Lung microvascular endothelial cell (primary cell): Measurements from ENCODE around the gene UNKL. TPM values are rescaled to one million over a fixed set of nuclear protein-coding genes. Genes with fewer than 3 reads are reported as not detected.

Experiments used
- DNase-seq, 2 donors: peaks; one replicate each; pipeline versions ENCODE4 v3.0.0 to v3.0.0-alpha.2; 2010; ENCODE audit warnings: low read depth in 2 of 2
- total RNA-seq: library from RNA; depleted of rRNA; stranded (reverse); fragments of >200 nt; gene quantifications from 2 replicates; pipeline ENCODE4 v1.2.1, GENCODE V29; 2014

Gene UNKL, protein sequence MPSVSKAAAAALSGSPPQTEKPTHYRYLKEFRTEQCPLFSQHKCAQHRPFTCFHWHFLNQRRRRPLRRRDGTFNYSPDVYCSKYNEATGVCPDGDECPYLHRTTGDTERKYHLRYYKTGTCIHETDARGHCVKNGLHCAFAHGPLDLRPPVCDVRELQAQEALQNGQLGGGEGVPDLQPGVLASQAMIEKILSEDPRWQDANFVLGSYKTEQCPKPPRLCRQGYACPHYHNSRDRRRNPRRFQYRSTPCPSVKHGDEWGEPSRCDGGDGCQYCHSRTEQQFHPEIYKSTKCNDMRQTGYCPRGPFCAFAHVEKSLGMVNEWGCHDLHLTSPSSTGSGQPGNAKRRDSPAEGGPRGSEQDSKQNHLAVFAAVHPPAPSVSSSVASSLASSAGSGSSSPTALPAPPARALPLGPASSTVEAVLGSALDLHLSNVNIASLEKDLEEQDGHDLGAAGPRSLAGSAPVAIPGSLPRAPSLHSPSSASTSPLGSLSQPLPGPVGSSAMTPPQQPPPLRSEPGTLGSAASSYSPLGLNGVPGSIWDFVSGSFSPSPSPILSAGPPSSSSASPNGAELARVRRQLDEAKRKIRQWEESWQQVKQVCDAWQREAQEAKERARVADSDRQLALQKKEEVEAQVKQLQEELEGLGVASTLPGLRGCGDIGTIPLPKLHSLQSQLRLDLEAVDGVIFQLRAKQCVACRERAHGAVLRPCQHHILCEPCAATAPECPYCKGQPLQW
- total RNA-seq = 3.9 and 5.6 TPM in 2 replicates

DNA sequence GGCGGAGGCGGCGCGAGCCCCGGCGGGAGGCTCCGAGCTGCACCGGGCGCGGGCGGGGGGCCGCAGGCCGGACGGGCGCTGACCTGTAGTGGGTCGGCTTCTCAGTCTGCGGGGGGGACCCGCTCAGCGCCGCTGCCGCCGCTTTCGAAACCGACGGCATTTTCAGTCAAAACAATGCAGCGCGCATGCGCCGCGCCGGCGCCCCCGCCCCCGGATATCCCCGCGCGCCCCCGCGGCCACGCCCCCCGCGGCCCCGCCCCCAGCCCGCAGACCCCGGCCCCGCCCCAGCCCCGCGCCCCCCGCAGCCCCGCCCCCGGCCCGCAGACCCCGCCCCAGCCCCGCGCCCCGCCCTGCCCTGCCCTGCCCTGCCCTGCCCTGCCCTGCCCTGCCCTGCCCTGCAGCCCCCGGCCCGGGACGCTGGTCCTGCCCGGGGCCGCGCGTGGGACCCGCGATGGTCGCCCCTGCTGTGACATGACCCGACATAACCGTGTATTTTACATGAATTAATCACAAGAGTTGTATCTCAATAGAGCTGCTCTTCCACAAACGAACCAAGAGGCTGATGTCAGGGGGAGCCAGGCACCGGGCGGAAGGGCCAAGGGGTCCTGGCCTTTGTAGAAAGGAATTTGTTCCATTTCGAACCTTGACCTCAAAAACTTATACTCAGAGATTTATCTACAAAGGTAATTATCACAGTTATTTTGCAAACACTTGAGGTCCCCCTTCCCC, at the start of gene UNKL:
Gene UNKL (minus strand): TSS at position 173 of the 729 bp plus-strand sequence. CDS start 13 bp downstream, at position 160.
- peak; percentile 68 to 83 for DNase-seq

DNA sequence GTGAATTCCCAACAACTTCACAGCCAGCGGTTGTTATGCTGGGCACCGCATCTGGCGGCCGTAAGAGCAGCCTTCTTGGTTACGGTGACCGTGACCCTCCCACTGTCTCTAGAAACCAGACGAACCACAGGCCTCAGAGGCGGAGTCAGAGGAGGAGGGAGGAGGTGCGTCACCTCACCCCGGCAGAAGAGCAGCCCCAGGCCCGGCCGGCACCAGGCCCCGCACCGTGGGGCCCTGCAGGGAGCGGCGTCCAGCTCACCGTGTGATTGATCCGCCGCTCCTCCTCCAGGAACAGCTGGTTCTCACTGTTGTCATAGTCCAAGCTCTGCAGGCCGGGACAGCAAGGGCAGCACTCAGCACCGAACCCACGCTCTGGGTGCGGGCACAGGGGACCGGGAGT, 46.6 kb upstream of the UNKL start:
- DNase-seq = no peak

DNA sequence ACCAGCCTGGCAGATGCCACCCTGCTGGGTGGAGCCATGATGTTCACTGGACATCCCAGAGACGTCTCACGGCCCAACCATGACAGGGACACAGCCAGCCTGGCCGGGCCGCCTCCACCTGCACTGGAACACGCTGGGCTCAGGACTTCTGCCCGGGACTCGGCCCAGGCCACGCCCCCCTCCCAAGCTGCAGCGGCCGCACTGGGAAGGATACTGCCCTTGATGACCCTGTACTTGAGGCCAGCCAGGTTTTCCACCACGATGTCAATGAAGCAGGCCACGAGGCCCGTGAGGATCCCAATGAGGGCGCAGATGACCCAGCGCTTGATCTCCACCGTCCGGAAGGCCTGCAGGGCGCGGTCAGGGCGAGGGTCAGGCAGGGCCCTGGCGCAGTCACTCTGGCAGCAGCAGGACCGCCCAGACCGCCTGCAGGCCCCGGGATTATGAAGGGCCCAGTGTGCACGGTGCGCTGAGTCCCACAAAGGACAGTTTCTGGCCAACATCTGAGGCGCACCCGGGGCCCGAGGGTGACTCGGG, 46.2 kb upstream of the UNKL start:
- DNase-seq = no peak

DNA sequence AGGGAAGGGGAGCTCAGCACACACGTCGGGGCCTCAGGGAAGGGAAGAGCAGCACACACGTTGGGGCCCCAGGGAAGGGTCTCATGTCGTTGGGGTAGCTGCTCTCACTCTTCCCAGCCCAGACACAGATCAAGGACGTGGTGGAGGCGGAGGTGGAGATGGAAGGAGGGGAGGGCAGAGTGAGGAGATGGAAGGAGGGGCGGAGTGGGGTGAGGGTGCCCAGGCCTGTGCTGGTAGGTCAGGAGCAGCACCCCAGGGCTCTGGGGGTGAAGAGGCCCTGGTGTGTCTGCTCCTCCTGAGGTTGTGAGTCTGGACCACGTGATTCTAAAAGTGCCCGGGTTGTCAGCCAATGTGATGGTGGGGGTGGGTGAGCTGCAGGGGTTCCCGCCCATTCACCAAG, 45.5 kb upstream of the UNKL start:
- no peak for DNase-seq

DNA sequence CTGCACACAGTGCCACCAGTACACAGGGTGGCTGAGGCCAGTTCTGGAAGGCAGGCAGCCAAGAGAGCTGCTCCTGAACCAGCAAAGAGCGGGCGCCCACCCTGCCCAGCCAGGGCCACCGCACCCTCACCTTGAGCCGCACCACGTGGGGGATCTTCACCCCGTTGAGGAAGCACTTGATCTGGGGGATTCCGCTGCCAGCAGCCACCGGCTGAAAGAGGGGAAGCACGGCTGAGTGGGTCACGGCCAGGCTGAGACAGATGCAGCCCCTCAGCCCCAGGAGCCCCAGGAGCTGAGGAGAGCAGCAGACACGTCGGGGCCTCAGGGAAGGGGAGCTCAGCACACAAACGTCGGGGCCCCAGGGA, 44.5 kb upstream of the UNKL start:
- DNase-seq = no peak

DNA sequence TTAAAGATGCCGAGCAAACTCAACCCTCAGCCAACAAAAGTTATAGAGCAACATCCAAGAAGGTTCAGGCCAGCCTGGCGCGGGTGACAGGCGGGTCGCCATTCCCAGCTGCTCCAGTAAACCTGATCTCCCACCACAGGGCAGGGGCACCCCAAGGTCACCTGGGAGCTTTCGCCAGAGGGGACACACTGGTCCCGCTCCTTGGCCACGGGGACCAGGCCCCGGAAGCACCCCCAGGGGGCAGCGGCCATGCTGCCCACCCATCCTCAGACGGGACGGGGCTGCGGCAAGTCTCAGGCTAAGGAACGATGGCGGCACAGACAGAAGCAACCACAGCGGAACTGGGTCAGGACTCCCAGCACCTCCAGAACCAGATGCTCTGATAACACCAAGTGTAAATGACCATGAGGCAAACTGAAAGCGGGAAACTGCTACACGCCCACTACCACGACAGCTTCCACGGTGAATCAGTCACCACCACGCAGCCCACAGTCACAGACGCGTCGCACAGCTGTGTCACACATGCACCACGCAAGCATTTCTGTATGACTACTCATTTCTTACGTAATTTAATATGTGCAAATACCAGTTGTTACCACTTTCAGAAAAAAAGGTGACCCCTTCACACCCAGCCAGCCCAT, 44.0 kb upstream of the UNKL start:
- DNase-seq = no peak

DNA sequence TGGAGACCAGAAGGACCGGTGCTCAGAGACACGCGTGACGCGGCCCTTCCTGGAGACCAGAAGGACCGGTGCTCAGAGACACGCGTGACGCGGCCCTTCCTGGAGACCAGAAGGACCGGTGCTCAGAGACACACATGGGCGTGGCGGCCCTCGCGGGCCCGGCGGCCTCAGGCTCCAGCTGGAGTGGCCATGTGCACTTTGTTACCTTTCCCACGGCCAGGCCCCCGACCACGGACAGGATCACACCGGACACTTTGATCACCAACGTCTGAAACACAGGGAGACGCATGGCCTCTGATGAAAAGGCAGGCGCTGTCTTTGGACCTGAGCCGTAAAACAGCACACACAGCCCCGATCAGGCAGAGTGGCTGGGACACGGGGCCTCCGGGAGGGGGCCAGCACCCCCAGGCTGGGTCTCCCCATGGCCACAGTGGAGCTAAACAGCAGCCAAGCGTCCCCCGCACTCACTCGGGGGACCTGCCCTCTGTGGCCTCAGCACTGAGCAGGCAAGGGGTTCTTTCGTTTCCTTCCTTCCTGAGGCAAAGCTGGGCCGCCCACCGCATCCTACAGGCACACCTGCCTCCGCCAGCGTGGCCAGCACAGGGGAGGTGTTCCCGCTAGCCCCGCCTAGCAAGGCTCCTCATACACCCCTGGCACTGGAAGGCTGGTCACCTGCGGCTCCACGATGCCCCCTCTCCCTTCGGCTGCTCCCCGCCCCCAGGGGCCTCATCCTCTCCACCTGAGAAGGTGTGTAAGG, 43.2 kb upstream of the UNKL start:
- DNase-seq = no peak

DNA sequence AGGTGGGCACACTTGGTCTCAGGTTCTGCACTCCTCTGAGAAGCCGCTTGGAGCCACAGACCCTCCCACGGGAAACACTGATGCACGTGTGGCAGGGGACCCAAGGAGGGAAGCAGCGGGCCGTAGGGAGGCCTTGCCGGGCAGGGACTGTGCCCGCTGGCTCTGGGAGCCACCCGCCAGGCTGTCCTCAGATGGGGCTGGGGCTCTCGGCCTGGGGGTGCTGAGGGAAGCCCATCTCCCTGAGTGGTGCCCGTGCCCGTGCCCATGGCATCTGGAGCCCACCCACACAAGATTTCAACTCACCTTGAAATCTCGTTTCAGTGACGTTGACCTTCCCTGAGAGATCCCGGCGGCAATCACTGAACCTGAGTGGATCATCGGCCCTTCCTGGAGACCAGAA, 42.4 kb upstream of the UNKL start:
- no peak for DNase-seq

DNA sequence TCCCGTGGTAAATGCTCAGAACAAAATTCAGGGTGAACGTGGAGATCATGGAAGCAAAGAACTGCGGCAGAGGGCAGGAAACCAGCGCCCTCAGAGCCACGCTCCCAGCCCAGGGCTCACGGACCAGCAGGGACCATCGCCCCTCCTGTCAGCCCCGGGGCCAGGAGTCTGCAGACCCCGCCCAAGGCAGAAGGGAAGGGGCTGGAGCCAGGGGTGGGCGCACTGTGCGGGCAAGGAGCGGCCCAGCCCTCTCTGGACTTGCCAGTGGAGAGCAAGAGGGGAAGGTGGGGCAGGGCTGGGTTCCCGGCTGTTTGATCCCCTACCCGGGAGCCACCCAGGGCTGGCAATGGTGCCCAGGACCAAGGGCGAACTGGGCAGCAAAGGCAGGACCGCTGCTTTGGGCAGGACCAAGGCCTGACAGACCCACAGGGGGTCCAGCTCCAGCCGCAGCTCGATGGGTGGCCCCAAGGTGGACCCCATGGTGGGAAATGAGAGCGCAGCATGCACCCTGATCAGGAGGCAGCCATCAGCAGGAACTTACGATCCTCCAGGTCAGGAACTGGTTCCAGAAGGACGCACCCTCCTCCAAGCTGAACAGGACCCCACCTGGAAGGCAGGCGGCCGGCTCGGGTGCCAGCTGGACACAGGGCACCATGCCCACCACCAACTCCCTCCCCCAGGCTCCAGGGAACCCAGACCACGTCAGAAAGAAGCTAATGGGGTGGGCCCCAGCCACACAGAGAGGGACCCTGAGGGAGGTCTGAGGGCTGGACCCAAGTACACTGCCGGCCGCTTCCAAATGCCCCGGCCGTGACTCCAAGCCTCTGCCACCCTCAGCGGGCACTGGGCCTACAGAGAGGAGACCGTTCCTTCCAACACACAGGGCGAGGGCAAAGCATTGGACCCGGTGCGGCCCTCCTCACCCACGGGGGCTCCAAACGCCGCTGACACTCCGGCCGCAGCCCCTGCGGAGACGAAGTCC, 41.0 kb upstream of the UNKL start:
- no peak for DNase-seq

DNA sequence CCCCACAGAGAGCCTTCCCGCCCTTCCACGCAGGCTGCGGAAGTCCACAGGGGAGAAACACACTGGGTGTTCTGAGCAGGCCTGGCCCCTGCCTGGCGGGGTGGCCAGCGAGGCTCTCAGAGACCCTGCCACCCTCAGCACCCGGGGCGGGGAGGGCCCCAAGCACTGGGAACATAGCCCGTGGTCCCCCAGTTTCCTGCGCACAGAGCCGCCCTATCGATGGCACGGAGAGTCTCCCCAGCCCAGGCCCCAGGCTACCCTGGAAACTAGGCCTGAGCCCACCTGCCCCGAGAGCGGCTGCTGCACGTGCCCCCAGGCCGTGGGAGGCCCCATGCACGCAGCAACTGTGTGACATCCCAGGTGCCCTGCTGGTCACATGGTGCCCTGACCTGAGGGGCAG, 40.1 kb upstream of the UNKL start:
- DNase-seq = no peak

DNA sequence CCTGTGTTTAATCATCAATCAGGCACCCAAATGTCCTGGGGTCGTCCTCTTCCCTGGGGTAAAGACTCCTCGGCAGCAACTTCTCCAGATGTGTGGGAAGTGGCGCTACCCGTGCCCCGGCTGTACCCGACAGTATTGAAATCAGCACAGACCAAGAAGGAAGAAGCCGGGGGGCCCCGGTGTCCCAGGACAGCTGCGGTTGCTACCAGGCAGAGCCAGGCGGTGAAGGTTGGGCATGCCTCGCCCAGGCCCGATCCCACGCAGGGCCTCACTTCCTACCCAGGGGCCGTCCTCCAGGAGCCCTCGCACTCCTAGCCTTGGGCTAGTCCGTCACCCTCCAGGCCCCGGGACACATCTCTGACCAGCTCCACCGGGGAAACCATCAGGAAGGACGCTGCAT, 38.8 kb upstream of the UNKL start:
- DNase-seq = no peak

DNA sequence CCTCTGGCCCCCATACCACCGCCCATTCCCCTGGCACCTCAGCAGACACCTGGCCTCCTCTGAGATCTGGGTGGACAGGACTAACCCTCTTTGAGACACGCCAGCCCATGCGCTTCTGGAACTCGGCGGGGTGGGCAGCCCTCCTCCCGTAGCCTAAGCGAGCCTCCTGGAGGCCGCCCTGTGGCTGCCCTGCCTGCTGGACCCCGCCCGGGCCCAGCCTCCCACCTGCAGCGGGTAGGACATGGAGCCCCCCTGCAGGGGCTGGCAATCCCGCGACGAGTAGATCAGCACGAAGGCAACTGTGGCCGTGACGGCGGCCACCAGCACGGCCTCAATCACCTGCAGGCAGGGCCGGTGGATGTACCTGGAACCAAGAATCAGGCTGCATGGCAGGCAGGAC, 38.0 kb upstream of the UNKL start:
- no peak for DNase-seq

DNA sequence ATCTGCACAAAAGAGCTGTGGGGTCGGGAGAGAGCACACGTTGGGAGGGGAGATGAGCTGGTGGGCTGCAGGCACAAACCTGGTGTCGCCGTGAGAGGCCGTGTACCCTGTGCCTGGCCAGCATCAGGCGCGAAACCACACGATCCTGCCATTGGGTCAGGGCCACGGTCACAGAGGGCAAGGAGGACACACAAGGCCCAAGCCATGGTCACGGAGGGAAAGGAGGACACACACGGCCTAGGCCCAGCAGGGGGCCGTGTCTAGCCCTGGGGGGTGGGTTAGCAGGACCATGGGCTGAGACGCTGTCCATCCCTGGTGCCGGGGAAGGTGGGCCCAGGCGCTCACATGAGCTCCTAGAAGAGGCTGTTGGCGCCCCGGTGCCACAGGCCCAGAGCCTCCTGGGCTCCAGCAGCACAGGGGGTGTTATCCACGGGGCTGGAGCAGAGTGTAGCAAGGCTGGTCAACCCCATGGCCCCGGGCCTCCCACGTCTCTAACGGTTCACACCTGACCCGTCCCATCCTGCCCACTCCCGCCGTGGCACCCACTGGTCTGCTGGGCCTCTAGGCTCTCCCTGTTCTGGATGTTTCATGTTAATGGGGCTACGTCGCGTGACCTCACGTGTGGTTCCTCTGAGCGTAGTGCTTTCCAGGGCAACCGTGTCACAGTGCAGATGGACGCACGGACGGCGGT, 37.3 kb upstream of the UNKL start:
- DNase-seq = no peak

DNA sequence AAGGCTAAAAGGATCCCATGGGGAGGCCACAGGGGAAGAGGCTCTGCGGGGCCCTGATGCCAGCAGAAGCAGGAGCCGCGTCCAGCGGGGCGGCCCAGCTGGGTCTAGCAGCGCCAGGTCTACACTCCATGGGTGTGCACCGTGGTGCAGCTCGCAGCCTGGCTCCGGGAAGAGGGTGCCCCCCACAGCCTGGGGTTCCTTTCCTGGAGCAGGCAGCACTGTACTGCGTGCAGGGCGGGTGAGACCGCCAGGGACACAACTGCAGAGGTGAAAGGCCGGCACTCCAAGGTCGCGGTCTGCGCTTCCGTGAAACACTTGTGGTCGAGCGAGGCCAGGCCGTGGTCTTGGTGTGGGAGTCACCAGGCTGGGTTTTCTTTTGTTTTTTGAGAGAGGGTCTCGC, 36.3 kb upstream of the UNKL start:
- no peak for DNase-seq

DNA sequence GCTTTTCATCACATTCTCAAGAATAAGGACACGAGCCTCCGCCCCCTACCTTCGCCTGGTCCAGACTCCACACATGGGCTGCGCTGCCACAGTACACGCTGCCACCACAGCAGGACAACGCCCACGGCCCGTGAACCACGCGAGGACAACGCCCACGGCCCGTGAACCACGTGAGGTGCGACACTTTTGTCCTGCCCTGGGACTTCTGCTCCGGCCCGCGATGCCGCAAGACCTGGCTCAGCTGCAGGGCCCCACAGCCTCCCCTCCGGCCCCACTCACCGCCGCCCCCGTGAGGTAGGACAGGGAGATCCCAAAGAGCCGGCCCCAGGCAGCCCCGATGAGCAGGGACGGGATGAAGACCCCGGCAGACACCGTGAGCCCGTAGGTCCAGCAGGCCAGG, 35.7 kb upstream of the UNKL start:
- DNase-seq = no peak

DNA sequence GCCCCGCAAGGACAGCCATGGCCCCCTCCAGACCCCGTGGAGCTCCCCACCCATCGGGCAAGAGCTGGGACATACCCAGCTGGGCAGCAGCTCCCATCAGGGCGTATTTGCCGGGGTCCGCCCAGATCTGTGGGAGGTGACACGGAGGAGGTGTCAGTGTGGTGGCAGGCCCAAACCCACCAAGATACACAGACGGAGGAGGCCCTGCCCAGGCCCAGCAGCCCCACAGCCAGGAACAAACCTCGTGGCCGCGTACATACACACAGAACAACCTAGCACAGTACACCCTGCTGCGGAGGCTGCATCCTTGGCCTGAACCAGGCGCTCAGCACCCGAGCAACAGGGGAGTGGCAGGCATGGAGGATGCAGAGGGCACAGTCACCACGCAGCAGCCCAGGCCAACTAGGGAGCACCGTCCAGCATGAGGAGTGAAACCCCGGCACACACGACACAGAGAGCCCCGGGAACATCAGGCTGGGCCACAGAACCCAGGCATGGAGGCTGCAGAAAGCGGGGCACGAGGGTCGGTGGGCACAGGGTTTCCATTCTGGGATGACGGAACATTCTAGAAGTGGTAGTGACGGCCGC, 34.8 kb upstream of the UNKL start:
- no peak for DNase-seq

DNA sequence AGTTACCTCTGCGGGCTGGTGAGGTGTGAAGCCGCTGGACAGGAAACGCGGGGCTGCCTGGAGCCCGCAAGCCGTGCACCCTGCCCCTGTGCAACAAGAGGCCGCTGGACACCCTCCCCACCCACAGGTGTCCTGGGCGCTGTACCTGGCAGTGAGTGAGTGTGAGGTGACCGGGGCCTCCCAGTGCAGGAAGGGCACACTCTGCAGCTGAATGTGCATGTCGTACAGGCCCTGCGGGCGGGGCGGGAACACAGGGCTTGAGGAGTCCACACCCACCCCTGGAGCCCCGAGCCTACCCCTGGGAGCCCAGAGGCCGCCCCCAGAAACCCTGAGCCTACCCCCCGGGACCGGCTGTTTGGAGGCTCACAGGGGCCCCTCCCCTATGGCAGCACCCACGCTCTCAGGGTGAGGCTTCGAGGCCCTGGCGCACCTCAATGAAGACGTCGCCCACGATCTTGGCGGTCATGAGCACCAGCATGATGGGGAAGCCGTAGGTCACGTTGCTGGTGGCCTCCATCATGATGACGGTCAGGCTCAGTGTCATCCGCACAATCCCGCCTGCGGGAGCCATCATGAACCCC, 34.1 kb upstream of the UNKL start:
- no peak for DNase-seq

DNA sequence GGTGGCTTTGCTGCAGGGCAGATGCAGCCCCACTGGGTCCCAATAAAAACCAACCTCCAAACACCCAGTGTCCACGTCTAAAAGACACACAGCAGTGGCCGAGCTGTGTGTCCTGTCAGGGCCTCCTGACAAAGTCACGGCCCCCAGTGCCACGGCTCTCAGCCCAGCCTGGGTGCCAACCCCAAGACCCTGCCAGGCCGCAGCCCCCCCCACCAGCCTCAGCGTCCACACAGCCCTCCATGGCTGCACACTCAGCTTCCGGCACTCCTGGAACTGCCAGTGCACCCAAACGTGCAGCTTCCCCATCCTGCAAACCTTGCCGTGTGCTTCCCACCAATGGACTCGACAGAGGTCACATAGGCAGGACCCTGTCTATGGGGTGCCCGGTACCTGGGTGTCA, 33.5 kb upstream of the UNKL start:
- no peak for DNase-seq
